Body of pancreas (tissue), 4 donors: ENCODE data around the gene UBAP2L. TPM values are rescaled to one million over a fixed set of nuclear protein-coding genes. Genes with fewer than 3 reads are reported as not detected.

Source experiments
- ATAC-seq: fragments of 150-250 bp; one replicate; pipeline ENCODE4 v1.9.1; 2016
- DNase-seq, 4 donors: peaks; one replicate each; pipeline ENCODE4 v3.0.0-alpha.2; 2019
- H3K27ac ChIP-seq, 4 donors: fragments of 200-600 bp; sonication (generic); 1 replicate in 3 of 4; 2 replicates in 1 of 4; pipeline versions ENCODE4 v1.5.1 to v1.6.1; 2016 to 2019; ENCODE audit warnings: mild to moderate bottlenecking in 1 of 4, mixed read lengths in 1 of 4, moderate library complexity in 1 of 4
- H3K27me3 ChIP-seq, 2 donors: fragments of 200-600 bp; sonication (generic); one replicate each; pipeline ENCODE4 v1.6.0; 2016; ENCODE audit warnings: mild to moderate bottlenecking in 1 of 2
- H3K36me3 ChIP-seq, 2 donors: fragments of 200-600 bp; sonication (generic); replicated peaks in 1 of 2; 2 replicates each; pipeline ENCODE4 v1.5.1; 2016; ENCODE audit warnings: low read depth in 2 of 2; ENCODE audit not compliant: insufficient read depth in 1 of 2
- H3K4me1 ChIP-seq: fragments of 200-600 bp; sonication (generic); one replicate; pipeline ENCODE4 v1.6.0; 2016
- H3K4me3 ChIP-seq, 2 donors: fragments of 200-600 bp; sonication (generic); 1 replicate in 1 of 2; 2 replicates in 1 of 2; pipeline ENCODE4 v1.5.1; 2016 to 2019
- H3K9me3 ChIP-seq, 3 donors: fragments of 200-600 bp; sonication (generic); 1 replicate in 2 of 3; 2 replicates in 1 of 3; pipeline ENCODE4 v1.5.1; 2016
- CTCF ChIP-seq, 7 experiments: fragments of 450-650 bp in 4 of 7; fragments of 200-600 bp in 3 of 7; sonication (generic) in 3 of 7; IDR thresholded peaks; one replicate each; pipeline ENCODE4 v1.5.1; 2016 to 2019; ENCODE audit warnings: antibody characterized with exemption in 7 of 7
- POLR2A ChIP-seq, 3 donors: fragments of 450-650 bp; IDR thresholded peaks; one replicate each; pipeline ENCODE4 v1.6.1; 2016; ENCODE audit warnings: antibody characterized with exemption in 3 of 3, mild to moderate bottlenecking in 2 of 3
- WGBS, 2 donors: methylation state at CpG; one replicate each; pipeline ENCODE4 v1.1.5; 2017; 5-methylcytosine and 5-hydroxymethylcytosine counted together
- intact Hi-C: fragments of 100-400 bp; cut with DNase I; formaldehyde crosslinking; loops from one replicate; pipeline ENCODE4 v1.15.1; 2023
- total RNA-seq, 2 donors: library from RNA; depleted of rRNA; stranded (reverse); fragments of >200 nt; gene quantifications; one replicate each; pipeline ENCODE4 v1.1.0, GENCODE V29; 2016

Gene UBAP2L
- total RNA-seq, 2 donors from 2014 or later, result 38.1 to 50.1 TPM

- intact Hi-C loops, result no loop called here
- H3K9me3 ChIP-seq, result no peaks in the 10 kb centered on the region
- H3K4me1 ChIP-seq, result no peaks in the 10 kb centered on the region
- peaks cover 12 to 33% of the 10 kb centered on the region in 2 donors for H3K36me3 ChIP-seq
- no peak overlapping the region for H3K27ac ChIP-seq
- no peak overlapping the region for H3K4me3 ChIP-seq
- ATAC-seq (no peak), DNase-seq (no peak)
- H3K27me3 ChIP-seq, result no peaks in the 10 kb centered on the region
- 59 to 77% methylated on average over 1 of the region's 1 CpG for WGBS, 2 donors
- TF ChIP-seq CTCF (IDR thresholded peaks at IDR 0.05), result no peak
- TF ChIP-seq POLR2A (IDR thresholded peaks at IDR 0.05), result no peak
Observed at GRCh38 chr1:154264454-154264853, 43.7 kb downstream of the UBAP2L start.

GRCh38 chr1:154265586-154265985 lies 44.8 kb downstream of the UBAP2L start:
- H3K4me3 ChIP-seq, result no peak overlapping the region
- no peak for TF ChIP-seq POLR2A (IDR thresholded peaks at IDR 0.05)
- TF ChIP-seq CTCF (IDR thresholded peaks at IDR 0.05), result no peak
- DNase-seq, result no peak
- no peaks in the 10 kb centered on the region for H3K27me3 ChIP-seq
- H3K36me3 ChIP-seq, result peaks cover 9 to 24% of the 10 kb centered on the region in 2 donors
- no peak overlapping the region for H3K27ac ChIP-seq
- H3K9me3 ChIP-seq, result no peaks in the 10 kb centered on the region
- 80 to 82% methylated on average over 4 of the region's 4 CpGs for WGBS, 2 donors
- no peak for ATAC-seq
- no peaks in the 10 kb centered on the region for H3K4me1 ChIP-seq
- intact Hi-C loops, result no loop called here

- ATAC-seq, result no peak
- no peak overlapping the region for H3K27ac ChIP-seq
Observed at GRCh38 chr1:154270833-154271232, 50.1 kb downstream of the UBAP2L start.

DNA sequence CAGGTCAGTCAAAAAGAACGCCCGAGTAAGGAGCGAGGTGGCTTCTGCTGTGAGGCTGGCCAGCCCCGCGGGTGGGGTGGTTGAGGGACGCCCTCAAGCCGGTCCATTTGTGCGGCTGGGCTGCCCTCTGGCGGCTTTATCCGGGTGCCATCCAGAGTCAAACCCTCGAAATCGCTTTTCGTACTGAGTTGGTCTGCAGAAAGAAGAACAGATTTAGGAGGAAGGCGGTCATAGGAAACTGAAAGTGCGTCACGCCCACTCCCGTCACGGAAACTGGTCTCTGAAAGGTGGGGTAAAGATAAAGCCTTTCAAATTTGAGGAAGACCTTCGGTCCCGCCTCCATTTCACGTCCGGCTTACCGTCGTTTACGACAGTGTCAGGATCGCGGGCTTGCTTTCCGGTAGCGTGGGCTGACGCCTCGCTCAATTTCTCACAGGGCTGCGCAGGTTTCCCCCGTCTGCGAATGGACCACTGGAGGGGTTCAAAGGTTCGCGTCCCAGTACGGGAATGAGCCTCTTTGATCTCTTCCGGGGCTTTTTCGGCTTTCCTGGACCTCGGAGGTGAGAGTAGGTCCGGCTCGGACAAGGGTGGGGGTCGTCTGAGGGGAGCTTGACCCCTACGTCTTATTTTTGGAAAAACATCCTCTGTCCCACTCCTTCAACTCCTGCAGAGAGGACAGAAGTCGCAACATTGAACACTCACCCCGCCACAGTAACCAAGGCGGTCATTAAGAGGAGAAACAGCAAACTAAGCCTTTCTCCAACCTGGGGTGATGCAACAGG lies 51.7 kb downstream of the UBAP2L start, which contains the start of gene HAX1:
Gene HAX1 (plus strand): TSS at position 413 of the 782 bp plus-strand sequence. CDS start 95 bp downstream, at position 508.
- Histone ChIP-seq H3K27ac (peak within 1 kb of the TSS; percentile 66 to 84 (median 81)), H3K4me3 (peak within 1 kb of the TSS; percentile 42 to 82), H3K4me1 (peaks cover 22% of the 10 kb centered on the region), H3K36me3 (peaks cover 0 to 7% of the 10 kb centered on the region in 2 donors), H3K9me3 (no peaks in the 10 kb centered on the region), H3K27me3 (no peaks in the 10 kb centered on the region)
- peak; percentile 94 for ATAC-seq
- peak; percentile 90 to 95 (median 92) for DNase-seq
- TF ChIP-seq CTCF (IDR thresholded peaks at IDR 0.05) (peak; percentile 66 to 97 (median 89)), POLR2A (IDR thresholded peaks at IDR 0.05) (peak in 2 of 3 donors; percentile 77)
- intact Hi-C loops, result no loop called here
- WGBS, 2 donors, result 0% methylated on average over 6 to 47 of the region's 47 CpGs

More at GRCh38 chr1:154270833-154271232, 50.1 kb downstream of the UBAP2L start:
- 79 to 87% methylated on average over 5 of the region's 5 CpGs for WGBS, 2 donors
- peaks cover 22% of the 10 kb centered on the region for H3K4me1 ChIP-seq
- TF ChIP-seq CTCF (IDR thresholded peaks at IDR 0.05), result no peak
- H3K36me3 ChIP-seq, result peaks cover 0 to 7% of the 10 kb centered on the region in 2 donors
- H3K9me3 ChIP-seq, result no peaks in the 10 kb centered on the region
- no peak overlapping the region for H3K4me3 ChIP-seq
- no peaks in the 10 kb centered on the region for H3K27me3 ChIP-seq
- DNase-seq, result no peak
- intact Hi-C loops, result no loop called here
